IPS DF 6.9 (cell line): ENCODE measurements around the gene MYO5B.

Experiments used
- DNase-seq: peaks from one replicate; pipeline ENCODE4 v3.0.0-alpha.2; 2013; ENCODE audit warnings: low read depth, low spot score
- H3K27ac ChIP-seq: one replicate; pipeline ENCODE4 v1.5.1; 2013; ENCODE audit warnings: low read length, control low read depth
- H3K27me3 ChIP-seq: 2 replicates; pipeline ENCODE4 v1.6.1; 2013; ENCODE audit warnings: mild to moderate bottlenecking, low read length; ENCODE audit not compliant: control insufficient read depth, insufficient read depth
- H3K36me3 ChIP-seq: 2 replicates; pipeline ENCODE4 v1.6.1; 2013; ENCODE audit warnings: low read length; ENCODE audit not compliant: control insufficient read depth, insufficient read depth
- H3K4me1 ChIP-seq: 2 replicates; pipeline ENCODE4 v1.6.1; 2013; ENCODE audit warnings: low read length; ENCODE audit not compliant: control insufficient read depth, insufficient read depth
- H3K4me3 ChIP-seq: 2 replicates; pipeline ENCODE4 v1.5.1; 2013; ENCODE audit warnings: mild to moderate bottlenecking, low read length
- H3K9me3 ChIP-seq: 2 replicates; pipeline ENCODE4 v1.6.1; 2013; ENCODE audit warnings: low read length, inconsistent platforms; ENCODE audit not compliant: control insufficient read depth, insufficient read depth
- WGBS: extraction: QIAGEN DNeasy Blood & Tissue Kit; methylation state at CpG from one replicate; pipeline ENCODE4 v1.1.7; 2013; ENCODE audit warnings: mixed read lengths, missing lambda C conversion rate; ENCODE audit not compliant: insufficient read length, insufficient coverage; 5-methylcytosine and 5-hydroxymethylcytosine counted together

Gene MYO5B

GRCh38 chr18:49935215-49935614 lies 259.7 kb downstream of the MYO5B start:
- no CpG with 5 or more reads among the region's 4 CpGs for WGBS
- no peaks in the 10 kb centered on the region for H3K36me3 ChIP-seq
- H3K9me3 ChIP-seq = no peaks in the 10 kb centered on the region
- DNase-seq = no peak
- no peaks in the 10 kb centered on the region for H3K4me1 ChIP-seq
- no peaks in the 10 kb centered on the region for H3K27me3 ChIP-seq
- H3K4me3 ChIP-seq = no peak overlapping the region
- no peak overlapping the region for H3K27ac ChIP-seq

- H3K27me3 ChIP-seq = no peaks in the 10 kb centered on the region
- no peaks in the 10 kb centered on the region for H3K9me3 ChIP-seq
- DNase-seq = no peak
- no peak overlapping the region for H3K27ac ChIP-seq
- H3K36me3 ChIP-seq = no peaks in the 10 kb centered on the region
- H3K4me3 ChIP-seq = no peak overlapping the region
- no peaks in the 10 kb centered on the region for H3K4me1 ChIP-seq
- WGBS = no CpG with 5 or more reads among the region's 2 CpGs
Measured at GRCh38 chr18:49934457-49934856, 260.5 kb downstream of the MYO5B start.

- Histone ChIP-seq H3K27me3 (no peaks in the 10 kb centered on the region), H3K4me3 (no peak overlapping the region), H3K4me1 (no peaks in the 10 kb centered on the region), H3K36me3 (no peaks in the 10 kb centered on the region), H3K27ac (no peak overlapping the region), H3K9me3 (no peaks in the 10 kb centered on the region)
- no peak for DNase-seq
- WGBS = no CpG with 5 or more reads among the region's 3 CpGs
Measured at GRCh38 chr18:49933530-49934128, 261.3 kb downstream of the MYO5B start.

- WGBS = no CpG with 5 or more reads among the region's 4 CpGs
- Histone ChIP-seq H3K27ac (no peak overlapping the region), H3K27me3 (no peaks in the 10 kb centered on the region), H3K4me1 (no peaks in the 10 kb centered on the region), H3K9me3 (no peaks in the 10 kb centered on the region), H3K4me3 (no peak overlapping the region), H3K36me3 (no peaks in the 10 kb centered on the region)
- no peak for DNase-seq
Measured at GRCh38 chr18:49931760-49932159, 263.2 kb downstream of the MYO5B start.

DNA sequence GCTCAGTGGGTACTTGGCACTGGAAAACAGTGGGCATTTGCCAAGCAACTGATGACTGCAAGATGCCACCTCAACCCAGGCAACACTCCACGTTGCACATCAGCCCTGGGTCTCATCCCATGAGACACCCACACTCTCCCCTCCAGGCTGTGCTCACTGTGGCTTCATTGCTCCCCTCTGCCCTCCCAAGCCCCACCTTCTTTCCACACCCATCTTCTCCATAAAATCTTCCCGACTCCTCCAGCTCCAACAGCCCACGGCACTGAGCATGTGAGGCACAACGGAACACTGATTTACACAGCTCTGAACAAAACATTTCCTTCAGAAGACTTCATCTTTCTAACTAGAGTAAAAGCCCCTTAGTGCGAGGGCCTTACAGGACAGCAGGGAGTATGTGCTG lies 263.8 kb downstream of the MYO5B start:
- H3K4me3 ChIP-seq = no peak overlapping the region
- no peak overlapping the region for H3K27ac ChIP-seq
- H3K9me3 ChIP-seq = no peaks in the 10 kb centered on the region
- no peaks in the 10 kb centered on the region for H3K27me3 ChIP-seq
- H3K4me1 ChIP-seq = no peaks in the 10 kb centered on the region
- no peak for DNase-seq
- no peaks in the 10 kb centered on the region for H3K36me3 ChIP-seq
- WGBS = no CpG with 5 or more reads among the region's 5 CpGs

DNA sequence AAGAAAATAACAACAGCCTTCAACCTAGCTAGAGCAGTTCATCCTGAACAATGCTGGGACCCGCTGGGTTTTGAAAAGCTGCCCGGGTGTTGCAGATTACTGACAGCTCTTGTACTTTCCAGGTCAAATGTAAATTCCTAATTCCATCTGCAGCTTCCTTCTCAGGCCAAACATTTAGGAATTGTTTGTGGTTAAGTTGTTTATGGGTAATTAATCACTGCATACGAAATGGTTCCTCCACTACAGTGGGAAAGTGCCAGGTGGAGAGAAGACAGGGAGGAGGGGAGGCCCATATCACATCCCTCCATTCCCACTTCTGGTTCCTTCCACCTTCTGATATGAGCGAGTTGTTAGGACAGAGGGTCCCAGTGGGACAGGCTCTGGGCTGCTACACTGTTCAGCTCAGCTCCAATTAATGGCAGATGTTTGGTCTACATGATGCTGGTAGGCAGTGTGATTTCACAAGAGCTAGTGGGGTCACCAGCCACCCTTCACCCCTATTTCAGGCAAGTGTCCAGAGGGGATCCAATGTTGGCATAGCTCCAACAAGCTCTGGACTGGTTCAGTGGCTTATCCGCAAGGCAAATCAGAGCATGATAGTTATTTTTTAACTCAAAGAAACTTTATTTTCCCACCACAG lies 268.7 kb downstream of the MYO5B start:
- Histone ChIP-seq H3K9me3 (no peaks in the 10 kb centered on the region; the same call in 1 of the 2 replicates), H3K27ac (no peak overlapping the region), H3K4me1 (no peaks in the 10 kb centered on the region), H3K36me3 (no peaks in the 10 kb centered on the region), H3K27me3 (no peaks in the 10 kb centered on the region), H3K4me3 (no peak overlapping the region)
- DNase-seq = no peak
- WGBS = no CpG with 5 or more reads among the region's 5 CpGs

DNA sequence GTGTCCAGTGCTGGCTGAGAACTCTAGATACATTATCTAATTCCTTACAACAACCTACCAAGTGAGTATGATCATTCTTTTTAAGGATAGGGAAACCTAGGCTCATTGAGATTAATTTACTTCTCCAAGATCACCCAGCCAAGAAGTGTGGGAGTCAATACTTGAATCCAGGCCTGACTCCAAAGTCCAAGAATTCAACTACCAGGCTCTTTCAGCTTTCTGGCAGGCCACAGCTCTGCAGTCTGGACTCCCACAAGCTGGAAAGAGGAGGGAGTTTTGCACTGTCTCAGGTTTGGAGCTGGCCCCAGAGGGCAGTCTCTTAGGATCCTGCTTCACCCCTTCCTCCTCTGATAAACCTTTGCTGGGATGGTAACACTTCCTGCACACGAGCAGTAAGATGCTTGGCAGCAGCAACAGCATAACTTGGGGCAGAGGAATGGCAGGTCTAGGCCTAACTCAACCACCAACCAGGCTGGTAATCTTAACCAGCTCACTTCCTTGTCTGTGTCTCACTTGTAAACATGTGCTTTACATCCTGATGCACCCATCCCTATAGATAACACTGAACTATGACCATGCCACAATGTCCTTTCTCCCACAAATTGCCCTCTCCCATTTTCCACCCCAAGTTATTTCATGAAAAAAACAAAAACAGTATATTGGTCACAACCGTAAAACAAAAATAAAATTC lies 270.5 kb downstream of the MYO5B start:
- Histone ChIP-seq H3K36me3 (no peaks in the 10 kb centered on the region), H3K4me1 (no peaks in the 10 kb centered on the region), H3K27ac (no peak overlapping the region), H3K27me3 (no peaks in the 10 kb centered on the region), H3K4me3 (no peak overlapping the region), H3K9me3 (no peaks in the 10 kb centered on the region; the same call in 1 of the 2 replicates)
- DNase-seq = no peak
- no CpG with 5 or more reads among the region's 2 CpGs for WGBS

DNA sequence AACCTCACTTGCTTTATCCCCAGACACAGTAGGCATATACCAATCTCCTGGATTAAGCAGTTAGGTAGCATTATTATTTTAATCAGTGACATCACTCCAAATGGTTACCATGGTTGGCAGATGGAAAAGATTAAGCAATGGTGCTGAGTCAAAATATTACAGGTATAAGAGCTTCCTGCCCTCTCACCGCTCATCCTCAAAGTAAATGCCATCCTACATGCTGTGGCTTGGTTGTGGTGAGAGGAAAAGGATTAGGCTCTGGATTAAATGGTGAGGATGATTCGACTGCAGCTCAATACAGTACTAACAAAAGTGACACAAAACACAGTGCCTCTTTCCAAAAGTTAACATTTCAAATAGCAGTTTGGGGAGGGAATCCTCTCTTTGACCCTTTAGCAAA lies 272.7 kb downstream of the MYO5B start:
- Histone ChIP-seq H3K9me3 (no peaks in the 10 kb centered on the region; the same call in 1 of the 2 replicates), H3K27me3 (no peaks in the 10 kb centered on the region), H3K4me1 (no peaks in the 10 kb centered on the region), H3K4me3 (no peak overlapping the region), H3K27ac (no peak overlapping the region), H3K36me3 (no peaks in the 10 kb centered on the region)
- DNase-seq = no peak
- WGBS = no CpG with 5 or more reads among the region's 2 CpGs

DNA sequence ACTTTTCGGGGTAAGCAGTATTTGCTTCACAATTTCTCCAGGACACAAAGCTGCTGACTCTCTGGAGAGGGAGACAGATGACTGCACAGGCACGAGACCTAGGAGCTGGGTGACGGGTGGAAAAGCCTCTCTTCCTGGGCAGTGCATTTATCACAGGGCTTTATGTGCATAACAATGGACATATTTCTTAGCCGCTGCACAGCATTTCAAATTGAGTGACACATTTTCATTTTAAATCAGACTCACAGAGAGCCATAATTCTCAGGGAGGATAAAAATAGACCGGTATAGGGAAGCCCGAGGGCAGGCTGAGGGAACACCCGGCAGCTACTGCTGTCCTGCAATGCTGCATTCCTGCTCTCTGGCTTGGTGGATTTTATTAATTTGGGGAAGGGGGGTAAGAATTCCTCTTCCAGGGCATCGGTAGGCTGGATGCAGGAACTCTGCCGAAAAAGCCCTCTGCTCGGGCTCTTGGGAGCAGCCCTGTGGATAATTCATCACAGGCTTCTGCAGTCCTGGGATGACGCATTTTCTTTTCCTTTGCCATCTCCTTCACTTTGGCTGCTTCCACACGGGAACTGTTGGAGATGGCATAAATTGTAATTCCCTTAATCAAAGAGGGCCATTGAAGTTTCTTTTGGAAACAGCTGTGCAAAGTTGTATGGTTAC lies 273.5 kb downstream of the MYO5B start:
- no peaks in the 10 kb centered on the region for H3K4me1 ChIP-seq
- DNase-seq = no peak
- H3K27me3 ChIP-seq = no peaks in the 10 kb centered on the region
- no CpG with 5 or more reads among the region's 12 CpGs for WGBS
- H3K36me3 ChIP-seq = no peaks in the 10 kb centered on the region
- no peak overlapping the region for H3K4me3 ChIP-seq
- H3K27ac ChIP-seq = no peak overlapping the region
- H3K9me3 ChIP-seq = no peaks in the 10 kb centered on the region; the same call in 1 of the 2 replicates

GRCh38 chr18:49920731-49921130 lies 274.2 kb downstream of the MYO5B start:
- Histone ChIP-seq H3K4me3 (no peak overlapping the region), H3K27me3 (no peaks in the 10 kb centered on the region), H3K36me3 (no peaks in the 10 kb centered on the region), H3K27ac (no peak overlapping the region), H3K4me1 (no peaks in the 10 kb centered on the region), H3K9me3 (no peaks in the 10 kb centered on the region; the same call in 1 of the 2 replicates)
- DNase-seq = no peak
- WGBS = no CpG with 5 or more reads among the region's 6 CpGs
